Gastroesophageal sphincter (tissue), 4 donors: ENCODE measurements around the gene SDC4. TPM values are rescaled to one million over a fixed set of nuclear protein-coding genes. Genes with fewer than 3 reads are reported as not detected.
A peak's percentile ranks its signal among the peaks of the same experiment; 100 is the strongest.

Experiments used
- ATAC-seq: fragments of 150-250 bp; one replicate; pipeline ENCODE4 v1.9.1; 2016; ENCODE audit warnings: mild to moderate bottlenecking, moderate library complexity
- H3K27ac ChIP-seq, 4 donors: fragments of 200-600 bp; sonication (generic) in 3 of 4; 1 replicate in 3 of 4; 2 replicates in 1 of 4; pipeline ENCODE4 v1.5.1; 2016 to 2019
- H3K27me3 ChIP-seq: fragments of 200-600 bp; sonication (generic); one replicate; pipeline ENCODE4 v1.5.1; 2019
- H3K36me3 ChIP-seq, 2 donors: fragments of 200-600 bp; sonication (generic); one replicate each; pipeline ENCODE4 v1.5.1; 2019; ENCODE audit warnings: control low read depth in 1 of 2
- H3K4me1 ChIP-seq, 3 donors: fragments of 200-600 bp; sonication (generic); 1 replicate in 2 of 3; 2 replicates in 1 of 3; pipeline ENCODE4 v1.5.1; 2016 to 2019; ENCODE audit warnings: control low read depth in 2 of 3
- H3K4me3 ChIP-seq, 2 donors: fragments of 200-600 bp; sonication (generic); one replicate each; pipeline ENCODE4 v1.5.1; 2019; ENCODE audit warnings: mild to moderate bottlenecking in 1 of 2, moderate library complexity in 1 of 2
- H3K9me3 ChIP-seq, 3 donors: fragments of 200-600 bp; sonication (generic); one replicate each; pipeline ENCODE4 v1.5.1; 2017 to 2019; ENCODE audit warnings: control low read depth in 2 of 3
- EP300 ChIP-seq: sonication (generic); formaldehyde crosslinking; IDR thresholded peaks from one replicate; pipeline ENCODE4 v1.6.1; 2017; ENCODE audit warnings: antibody characterized with exemption, mild to moderate bottlenecking
- POLR2A ChIP-seq, 2 donors: fragments of 450-650 bp; IDR thresholded peaks; one replicate each; pipeline ENCODE4 v1.6.1; 2017; ENCODE audit warnings: antibody characterized with exemption in 2 of 2, mild to moderate bottlenecking in 2 of 2, moderate library complexity in 1 of 2
- POLR2AphosphoS5 ChIP-seq: sonication (generic); formaldehyde crosslinking; IDR thresholded peaks from one replicate; pipeline ENCODE4 v1.6.1; 2017; ENCODE audit warnings: antibody characterized with exemption
- WGBS, 2 donors: methylation state at CpG; one replicate each; pipeline ENCODE4 v1.1.5; 2018; ENCODE audit warnings: low coverage in 1 of 2; 5-methylcytosine and 5-hydroxymethylcytosine counted together
- total RNA-seq, 4 donors: library from RNA; depleted of rRNA; stranded (reverse); fragments of >200 nt; gene quantifications; one replicate each; pipeline ENCODE4 v1.1.0, GENCODE V29; 2016
- TF ChIP-seq, protein P1 (sequence below), 4 experiments: fragments of 200-600 bp in 2 of 4; fragments of 450-650 bp in 2 of 4; sonication (generic) in 1 of 4; IDR thresholded peaks; one replicate each; pipeline ENCODE4 v1.5.1; 2017 to 2019; ENCODE audit warnings: antibody characterized with exemption in 4 of 4, mild to moderate bottlenecking in 2 of 4, moderate library complexity in 2 of 4

Gene SDC4
- total RNA-seq, 4 donors from 2014 or later: 75.1 to 182 (median 84.2) TPM

DNA sequence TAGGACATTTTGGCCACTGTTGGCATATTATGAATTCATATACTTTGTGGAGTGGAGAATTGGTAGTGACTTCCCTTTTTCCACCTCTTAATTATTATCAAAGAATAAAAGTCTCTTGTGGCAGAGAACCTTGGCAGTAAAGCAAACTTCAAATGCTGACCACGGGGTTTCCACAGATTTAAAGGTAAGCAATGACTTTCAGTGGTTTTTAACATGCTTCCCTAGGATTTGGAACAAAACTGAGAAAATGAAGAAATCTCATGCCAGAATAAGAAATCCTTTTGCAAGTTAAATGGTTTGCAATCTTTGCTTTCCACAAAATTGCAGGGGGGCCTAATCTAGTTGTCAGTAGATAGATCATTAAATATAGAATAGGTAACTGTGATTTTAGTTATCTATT lies 2.0 kb upstream of the SDC4 start:
- 80 to 87% methylated on average over 1 of the region's 1 CpG for WGBS, 2 donors
- peaks cover 3 to 48% (median 19%) of the 10 kb centered on the region in 3 donors for H3K4me1 ChIP-seq
- no peaks in the 10 kb centered on the region for H3K27me3 ChIP-seq
- ATAC-seq: no peak
- no peak overlapping the region for H3K27ac ChIP-seq
- no peak for TF ChIP-seq EP300
- TF ChIP-seq, protein P1, sequence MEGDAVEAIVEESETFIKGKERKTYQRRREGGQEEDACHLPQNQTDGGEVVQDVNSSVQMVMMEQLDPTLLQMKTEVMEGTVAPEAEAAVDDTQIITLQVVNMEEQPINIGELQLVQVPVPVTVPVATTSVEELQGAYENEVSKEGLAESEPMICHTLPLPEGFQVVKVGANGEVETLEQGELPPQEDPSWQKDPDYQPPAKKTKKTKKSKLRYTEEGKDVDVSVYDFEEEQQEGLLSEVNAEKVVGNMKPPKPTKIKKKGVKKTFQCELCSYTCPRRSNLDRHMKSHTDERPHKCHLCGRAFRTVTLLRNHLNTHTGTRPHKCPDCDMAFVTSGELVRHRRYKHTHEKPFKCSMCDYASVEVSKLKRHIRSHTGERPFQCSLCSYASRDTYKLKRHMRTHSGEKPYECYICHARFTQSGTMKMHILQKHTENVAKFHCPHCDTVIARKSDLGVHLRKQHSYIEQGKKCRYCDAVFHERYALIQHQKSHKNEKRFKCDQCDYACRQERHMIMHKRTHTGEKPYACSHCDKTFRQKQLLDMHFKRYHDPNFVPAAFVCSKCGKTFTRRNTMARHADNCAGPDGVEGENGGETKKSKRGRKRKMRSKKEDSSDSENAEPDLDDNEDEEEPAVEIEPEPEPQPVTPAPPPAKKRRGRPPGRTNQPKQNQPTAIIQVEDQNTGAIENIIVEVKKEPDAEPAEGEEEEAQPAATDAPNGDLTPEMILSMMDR (IDR thresholded peaks at IDR 0.05): no peak
- TF ChIP-seq POLR2A (IDR thresholded peaks at IDR 0.05): no peak
- TF ChIP-seq POLR2AphosphoS5: no peak
- no peaks in the 10 kb centered on the region for H3K36me3 ChIP-seq
- no peak overlapping the region for H3K4me3 ChIP-seq
- no peaks in the 10 kb centered on the region for H3K9me3 ChIP-seq

DNA sequence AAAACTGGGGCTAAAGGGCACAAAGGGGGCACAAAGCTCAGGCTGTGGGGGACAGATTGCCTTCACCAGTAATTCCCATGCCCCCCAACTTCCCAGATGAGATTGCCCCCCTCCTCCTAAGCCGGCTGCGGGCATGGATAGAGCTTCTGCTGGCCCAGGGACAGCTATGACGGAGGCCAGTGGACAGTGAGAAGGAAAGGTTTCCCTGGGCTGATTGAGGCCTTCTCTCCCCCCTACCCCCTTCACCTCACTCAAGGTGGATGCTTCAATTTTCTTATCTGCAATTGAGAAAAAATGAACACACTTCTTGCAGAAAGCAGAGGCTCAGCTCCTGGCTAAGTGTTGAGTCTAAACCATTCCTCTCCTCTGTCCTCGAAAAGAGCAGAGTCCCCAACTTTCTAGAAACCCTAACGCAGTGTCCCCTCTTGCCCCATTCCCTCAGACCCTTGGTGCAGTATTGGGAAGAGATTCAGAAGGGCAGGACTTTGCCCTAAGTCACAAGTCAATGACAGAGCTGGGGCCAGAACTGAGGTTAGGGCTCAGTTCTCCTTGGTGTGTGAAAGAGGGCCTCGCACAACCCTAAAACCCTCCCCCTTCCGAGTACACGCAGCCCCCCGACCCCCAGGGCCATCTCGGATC lies 808 bp downstream of the SDC4 start:
- WGBS, 2 donors: 0 to 21% methylated on average over 1 to 5 of the region's 10 CpGs
- TF ChIP-seq POLR2A (IDR thresholded peaks at IDR 0.05): no peak
- no peak for TF ChIP-seq POLR2AphosphoS5
- TF ChIP-seq EP300: no peak
- TF ChIP-seq, protein P1 (IDR thresholded peaks at IDR 0.05): no peak

DNA sequence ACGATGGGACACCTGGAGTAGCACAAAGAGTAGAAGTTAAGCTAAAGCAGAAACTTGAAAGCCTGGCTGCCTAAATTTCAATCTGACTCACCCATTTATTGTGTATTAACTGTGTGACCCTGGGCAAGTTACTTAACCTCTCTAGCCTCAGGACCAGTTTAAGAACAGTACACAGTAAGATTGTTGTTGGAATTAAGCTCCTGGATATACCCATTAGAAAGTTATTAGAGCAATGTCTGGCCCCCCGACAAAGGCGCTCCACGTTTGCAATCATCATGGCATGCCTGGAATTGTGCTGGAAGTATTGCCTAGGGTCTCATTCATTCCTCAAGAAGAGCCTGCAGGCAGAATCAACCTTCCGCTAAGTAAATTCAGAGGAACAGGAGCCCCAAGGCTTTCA lies 1.4 kb downstream of the SDC4 start:
- Histone ChIP-seq H3K27ac (peak overlapping the region; percentile 85 to 96 (median 95)), H3K4me3 (peak overlapping the region; percentile 70 to 80), H3K4me1 (peaks cover 5 to 67% (median 51%) of the 10 kb centered on the region in 3 donors), H3K9me3 (no peaks in the 10 kb centered on the region), H3K36me3 (no peaks in the 10 kb centered on the region), H3K27me3 (no peaks in the 10 kb centered on the region)
- no peak for TF ChIP-seq EP300
- no peak for TF ChIP-seq POLR2A (IDR thresholded peaks at IDR 0.05)
- no peak for TF ChIP-seq POLR2AphosphoS5
- TF ChIP-seq, protein P1 (IDR thresholded peaks at IDR 0.05): no peak
- WGBS, 2 donors: 20 to 40% methylated on average over 1 to 4 of the region's 5 CpGs
- no peak for ATAC-seq

More for the DNA sequence above, 808 bp downstream of the SDC4 start:
- H3K4me3 ChIP-seq: peak overlapping the region; percentile 70 to 80
- no peaks in the 10 kb centered on the region for H3K9me3 ChIP-seq
- no peak for ATAC-seq
- no peaks in the 10 kb centered on the region for H3K36me3 ChIP-seq
- H3K27ac ChIP-seq: peak overlapping the region; percentile 85 to 96 (median 95)
- H3K27me3 ChIP-seq: no peaks in the 10 kb centered on the region
- peaks cover 5 to 61% (median 45%) of the 10 kb centered on the region in 3 donors for H3K4me1 ChIP-seq

DNA sequence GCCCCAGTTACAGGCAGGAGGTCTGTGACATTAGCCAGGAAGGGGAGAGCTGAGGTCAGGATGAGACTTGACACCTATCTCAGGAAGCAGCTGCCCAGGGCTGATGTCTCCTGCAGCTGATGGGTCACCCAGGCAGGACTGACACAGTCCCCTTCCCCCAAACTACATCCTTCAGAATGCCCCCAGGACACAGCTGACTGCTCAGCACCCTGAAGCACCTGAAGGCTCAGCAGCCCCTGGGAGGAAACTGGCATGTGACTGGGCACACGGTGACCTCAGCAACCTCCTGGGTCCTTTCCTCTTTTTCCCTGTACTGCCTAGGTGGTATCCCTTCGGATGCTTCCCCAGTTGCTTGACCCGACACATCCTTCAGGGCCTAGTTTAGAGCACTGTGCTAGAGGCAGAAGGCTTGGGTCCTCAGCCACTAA lies 1.9 kb downstream of the SDC4 start:
- 27 to 67% methylated on average over 1 to 3 of the region's 3 CpGs for WGBS, 2 donors
- H3K4me1 ChIP-seq: peaks cover 5 to 72% (median 55%) of the 10 kb centered on the region in 3 donors
- TF ChIP-seq POLR2AphosphoS5 (no peak), EP300 (no peak), POLR2A (IDR thresholded peaks at IDR 0.05) (no peak)
- TF ChIP-seq, protein P1 (IDR thresholded peaks at IDR 0.05): no peak
- peak overlapping the region; percentile 70 to 80 for H3K4me3 ChIP-seq
- no peak for ATAC-seq
- peak overlapping the region; percentile 85 to 96 (median 95) for H3K27ac ChIP-seq
- no peaks in the 10 kb centered on the region for H3K36me3 ChIP-seq
- no peaks in the 10 kb centered on the region for H3K9me3 ChIP-seq
- no peaks in the 10 kb centered on the region for H3K27me3 ChIP-seq
